ENCODE data around the gene KCTD12.

KCTD12 gene

DNA sequence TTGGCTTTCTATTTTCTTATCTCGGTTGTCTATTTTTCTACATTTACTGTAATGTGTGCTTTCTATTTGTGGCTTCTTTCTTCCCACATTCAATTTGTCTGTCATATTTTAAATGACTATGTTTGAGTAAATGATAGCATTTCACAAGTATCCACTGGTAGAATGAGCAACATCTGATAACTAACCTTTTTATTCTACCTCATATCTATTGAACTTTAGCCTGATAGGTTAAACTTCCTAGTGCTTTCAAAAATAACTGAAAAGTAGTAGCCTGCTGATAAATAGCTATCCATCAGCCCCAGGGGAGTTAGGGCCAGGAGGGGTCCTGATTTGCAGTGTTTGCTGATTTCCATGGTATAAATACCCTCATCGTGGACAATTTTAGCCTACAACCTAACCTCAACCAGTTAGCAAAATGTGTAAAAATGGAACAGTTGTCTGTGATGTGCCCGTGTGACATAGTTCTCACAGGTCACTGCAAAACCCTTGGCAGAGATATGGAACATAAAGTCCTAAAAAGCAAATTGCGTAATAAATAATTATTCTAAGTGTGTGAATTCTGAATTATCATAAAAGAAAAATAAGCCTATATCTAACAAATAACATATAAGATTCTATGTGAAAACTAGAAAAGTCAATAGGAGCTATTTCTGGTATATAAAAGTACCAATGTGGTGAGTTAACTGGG lies 32.1 kb downstream of the KCTD12 start:
- DNase-seq (ENCODE audit: low read depth): no peak

DNA sequence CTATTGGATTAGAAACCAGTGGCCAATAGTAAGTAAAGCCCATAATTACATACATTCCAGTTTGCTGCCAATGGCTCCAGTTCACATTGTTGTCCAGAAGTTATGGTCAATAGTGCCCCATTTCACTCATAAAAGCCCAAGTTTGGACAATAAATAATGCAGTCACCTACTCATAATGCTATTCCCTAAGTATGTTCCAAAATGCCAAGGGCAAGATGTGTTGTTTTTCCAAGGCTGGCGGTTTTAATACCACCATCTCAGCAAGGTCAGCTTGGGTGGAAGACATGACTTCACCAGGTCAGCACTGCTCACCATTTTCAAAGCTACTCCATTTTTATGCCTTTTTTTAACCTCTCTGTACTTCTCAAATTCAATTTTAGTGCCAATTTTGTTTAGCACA lies 32.7 kb downstream of the KCTD12 start:
- DNase-seq (ENCODE audit: low read depth): no peak

DNA sequence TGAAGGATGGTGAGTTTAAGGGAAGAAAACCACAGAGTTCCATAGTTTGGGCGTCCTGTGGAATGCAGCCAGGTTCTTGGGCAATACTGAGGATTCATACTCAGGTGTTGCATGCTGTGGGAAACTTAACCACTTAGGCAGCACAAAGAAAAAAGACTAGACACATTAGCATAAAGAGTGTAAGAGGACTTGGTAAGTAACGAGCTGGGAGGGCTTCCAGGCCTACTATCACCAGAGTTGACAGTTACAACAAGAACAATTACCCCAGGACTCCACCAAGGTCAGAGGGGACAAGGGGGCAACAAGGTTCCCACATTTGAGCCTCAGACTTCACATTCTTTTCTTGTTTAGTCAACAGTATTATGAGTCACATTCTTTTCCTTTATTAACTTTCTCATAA lies 33.2 kb downstream of the KCTD12 start:
- DNase-seq (ENCODE audit: low read depth): no peak

DNA sequence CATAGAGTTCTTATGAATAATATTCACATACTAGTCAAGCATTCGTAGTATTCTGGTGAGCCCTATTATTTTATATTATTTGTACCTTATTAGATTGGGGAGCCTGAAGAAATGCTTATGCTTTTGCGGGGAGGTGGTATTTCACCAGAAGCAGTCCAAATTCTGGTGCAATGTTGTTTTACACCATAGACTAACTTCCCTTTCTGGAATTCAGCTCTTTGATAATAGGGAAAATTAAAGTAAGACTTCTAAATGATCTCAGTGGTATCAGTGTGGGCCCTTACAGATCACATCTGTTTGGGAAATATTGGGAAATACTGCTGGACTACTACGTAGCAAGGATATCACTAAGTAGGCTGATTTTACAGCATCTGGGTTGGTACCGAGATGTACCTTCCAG lies 34.2 kb downstream of the KCTD12 start:
- no peak for DNase-seq (ENCODE audit: low read depth)

DNA sequence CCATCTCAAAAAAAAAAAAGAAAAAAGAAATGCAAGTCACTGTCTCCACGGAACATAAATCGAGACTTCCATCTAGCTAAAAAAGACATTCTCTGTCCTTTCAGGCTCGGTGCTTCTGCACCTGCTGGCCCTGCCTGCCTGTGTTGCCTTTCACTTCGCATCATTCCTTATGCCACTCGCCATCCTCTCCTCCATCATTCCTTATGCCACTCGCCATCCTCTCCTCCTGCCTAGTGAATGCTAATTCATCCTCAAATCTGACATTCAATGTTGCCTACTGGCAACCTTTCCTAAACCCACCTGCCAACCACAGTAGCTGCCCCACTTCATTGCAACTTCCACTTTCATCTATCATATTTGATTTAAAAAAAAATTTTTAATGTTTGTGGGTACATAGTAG lies 36.7 kb downstream of the KCTD12 start:
- DNase-seq (ENCODE audit: low read depth): no peak

DNA sequence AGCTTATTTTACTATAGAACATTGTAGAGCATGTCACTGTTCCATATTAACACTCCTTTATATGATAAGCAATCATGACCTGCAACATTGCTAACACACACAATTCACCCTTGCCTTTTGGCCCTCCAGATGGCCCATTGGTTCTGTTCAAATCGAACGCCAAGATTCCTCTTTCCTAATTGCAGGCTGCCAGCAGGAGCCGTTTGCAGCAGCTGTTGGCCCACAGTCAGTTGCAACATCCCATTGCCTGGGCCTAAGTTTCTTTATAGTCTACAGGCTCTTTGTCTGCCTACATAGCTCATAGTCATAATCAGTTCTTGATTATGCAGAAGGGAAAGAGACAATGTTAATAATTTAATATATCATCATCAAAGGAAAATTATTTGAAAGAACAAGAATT lies 37.6 kb downstream of the KCTD12 start:
- DNase-seq (ENCODE audit: low read depth): no peak

DNA sequence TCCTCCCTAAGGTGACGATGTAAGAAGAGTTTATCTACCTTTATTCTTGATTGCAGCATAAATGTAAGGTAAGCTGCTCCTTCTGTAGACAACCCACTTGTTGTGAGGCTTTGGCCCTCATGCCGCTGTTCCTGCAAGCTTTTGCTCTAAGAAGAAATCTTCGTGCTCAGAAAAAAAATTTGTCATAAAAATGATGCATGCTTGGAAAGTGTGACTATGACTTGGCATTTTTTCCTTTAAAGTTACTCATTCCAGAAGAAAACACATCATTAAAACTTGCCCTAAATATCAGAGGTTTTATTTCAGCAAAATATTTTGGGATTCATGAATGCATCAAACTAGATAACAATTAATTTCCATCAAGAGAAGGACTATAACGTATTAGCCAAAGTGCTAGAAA lies 39.8 kb downstream of the KCTD12 start:
- DNase-seq (ENCODE audit: low read depth): no peak

DNA sequence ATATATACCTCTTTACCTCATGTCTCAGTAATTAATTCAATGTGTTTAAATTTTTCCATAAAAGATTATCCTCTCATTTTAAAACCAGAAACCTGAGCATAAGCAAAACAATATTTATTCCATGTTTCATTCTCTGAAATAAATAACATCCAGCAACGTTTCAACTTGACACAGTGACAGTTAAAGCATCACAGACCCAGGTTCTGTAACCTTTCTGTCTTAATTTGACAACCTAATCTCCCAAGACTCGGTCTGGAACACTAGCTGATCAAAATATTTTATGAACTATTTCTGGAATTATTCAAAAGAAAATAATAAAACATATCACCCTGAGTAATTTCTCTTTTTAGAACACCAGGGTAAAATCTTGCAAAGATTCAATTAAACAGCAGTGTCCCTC lies 40.3 kb downstream of the KCTD12 start:
- DNase-seq (ENCODE audit: low read depth): no peak

DNA sequence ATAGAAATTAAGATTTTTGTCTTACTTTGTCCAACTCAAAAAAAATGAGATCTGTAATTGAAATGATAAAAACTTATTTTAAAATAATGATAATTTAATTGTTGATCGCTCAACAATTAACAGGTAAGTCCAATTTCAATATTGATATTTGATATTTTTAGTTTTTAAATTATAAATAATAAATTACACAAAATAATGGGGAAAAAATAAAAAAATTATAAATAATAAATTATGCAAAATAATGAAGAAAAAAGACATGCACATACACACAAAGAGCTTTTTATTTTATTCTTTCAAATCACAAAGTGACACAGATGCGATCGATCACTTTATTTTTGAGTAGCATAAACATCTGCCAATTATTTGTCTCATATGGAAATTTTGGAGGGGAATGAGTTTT lies 40.8 kb downstream of the KCTD12 start:
- DNase-seq (ENCODE audit: low read depth): no peak

DNA sequence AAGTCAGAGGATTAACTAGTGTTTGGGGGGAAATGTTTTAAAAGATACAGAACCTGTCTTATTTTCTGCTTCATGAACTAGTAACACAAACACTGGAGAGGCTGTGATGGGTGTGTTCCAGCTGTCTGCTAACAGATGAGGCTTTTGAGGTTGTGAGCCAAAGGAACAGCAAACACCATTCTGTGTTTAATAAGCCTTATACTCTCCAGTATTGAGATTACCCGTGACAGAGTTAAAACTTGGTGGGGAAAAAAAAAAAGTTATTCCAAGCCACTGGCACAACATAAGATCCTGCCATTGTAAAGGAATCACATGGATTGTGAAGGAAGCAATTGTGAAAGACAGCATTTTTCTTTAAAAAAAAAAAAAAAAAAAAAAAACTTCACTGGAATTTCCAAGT lies 48.4 kb downstream of the KCTD12 start:
- DNase-seq (ENCODE audit: low read depth): no peak

DNA sequence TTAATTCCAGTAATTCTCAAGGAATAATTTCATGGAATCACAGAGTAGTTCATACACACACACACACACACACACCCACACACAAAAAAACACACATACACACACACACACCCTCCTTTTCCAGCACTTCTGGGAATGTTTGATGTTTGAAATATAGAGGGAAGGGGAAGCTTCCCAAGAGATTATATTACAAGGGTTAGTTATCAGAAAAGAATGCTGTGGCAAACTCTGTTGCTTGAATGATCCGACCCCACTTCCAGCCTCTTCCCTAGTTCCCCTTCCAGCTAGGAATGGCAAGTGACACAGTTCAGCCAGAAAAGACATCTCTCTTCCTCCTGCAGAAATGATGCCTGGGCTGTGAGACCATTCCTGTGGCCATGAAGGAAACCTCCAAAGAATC lies 49.9 kb downstream of the KCTD12 start:
- DNase-seq (ENCODE audit: low read depth): no peak

DNA sequence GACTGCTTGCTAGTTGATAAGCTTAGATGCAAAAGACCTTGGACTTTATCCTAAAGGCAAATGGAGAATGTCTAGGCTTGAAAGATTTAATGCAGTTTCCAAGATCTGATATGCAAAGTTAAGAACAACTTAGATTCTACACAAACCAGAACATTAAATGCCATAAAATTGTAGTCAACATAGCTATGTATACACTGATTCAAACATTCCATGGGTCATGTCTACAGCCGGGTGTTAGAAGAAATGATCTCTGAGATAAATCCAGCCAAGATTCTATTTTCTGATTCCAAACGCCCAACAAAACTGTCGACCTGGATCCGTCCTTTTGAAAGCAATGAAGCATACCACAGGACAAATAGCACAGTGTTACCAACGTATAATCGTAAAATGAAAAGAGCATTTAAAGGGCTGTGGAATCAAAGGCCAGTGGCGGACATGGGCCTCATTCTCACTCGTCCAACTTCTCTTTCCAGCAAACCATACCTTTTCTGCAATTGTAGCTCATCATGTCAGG lies 52.7 kb downstream of the KCTD12 start:
- no peak for DNase-seq (ENCODE audit: low read depth)

DNA sequence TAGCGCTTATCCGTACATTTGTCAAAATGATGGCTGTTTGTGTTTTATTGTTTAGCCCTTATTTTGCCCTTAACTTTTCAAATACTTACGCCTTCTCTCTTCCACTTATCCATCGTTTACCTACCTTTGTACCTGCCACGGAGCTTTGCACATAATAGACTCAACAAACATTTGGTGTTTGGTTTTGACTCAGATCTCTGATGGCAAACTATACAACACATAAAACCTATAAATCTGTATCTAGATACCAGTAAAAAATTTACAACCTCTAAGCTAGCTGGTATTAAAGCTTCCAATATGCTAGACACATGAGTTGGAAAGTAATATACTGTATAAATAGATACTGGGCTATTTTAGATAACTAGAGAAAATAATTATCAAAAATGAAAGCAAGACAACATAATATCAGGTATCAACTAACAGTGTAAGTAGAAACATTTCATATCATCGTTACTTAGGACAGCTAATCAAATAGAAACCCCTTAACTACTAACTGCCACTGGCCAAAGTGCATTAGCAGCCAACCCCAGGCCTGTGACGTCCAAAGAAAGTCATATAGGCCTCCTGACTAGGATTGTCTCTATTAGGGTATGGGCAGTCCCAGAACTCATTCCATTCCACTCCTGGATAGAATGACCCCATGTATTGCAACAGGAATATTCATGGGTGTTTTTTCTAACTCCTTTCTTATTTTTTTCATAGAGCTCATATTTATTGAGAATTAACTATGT lies 53.8 kb downstream of the KCTD12 start:
- DNase-seq (ENCODE audit: low read depth): no peak

DNA sequence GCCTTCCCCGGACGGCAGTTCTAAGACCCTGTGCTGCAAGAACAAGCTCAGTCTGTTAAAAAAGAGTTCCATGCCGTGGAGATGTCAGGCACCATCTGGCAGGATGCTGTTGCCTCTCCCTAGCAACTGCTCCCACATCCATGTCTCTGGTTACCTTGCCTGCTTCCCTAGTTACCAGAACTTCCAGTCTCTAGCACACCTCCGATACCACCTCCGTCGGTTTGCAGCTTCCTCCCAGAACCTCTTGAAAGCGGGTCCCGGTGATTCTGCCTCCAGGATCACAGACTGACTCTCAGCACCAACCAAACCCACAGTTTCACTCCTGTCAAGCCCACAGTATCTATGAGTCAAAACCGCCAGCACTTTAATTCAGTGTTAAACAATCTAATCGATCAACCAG lies 55.4 kb downstream of the KCTD12 start:
- no peak for DNase-seq (ENCODE audit: low read depth)

Data from activated T-helper 1 cell treated with Interleukin-2 at 50 U/mL for 16 hours (primary cell).